ENCODE data around the gene CDR2L.

- no peak for TF ChIP-seq CTCF (IDR thresholded peaks at IDR 0.05; ENCODE audit: low read depth, low read length, poor library complexity, severe bottlenecking)
- TF ChIP-seq EZH2phosphoT487 (IDR thresholded peaks at IDR 0.05; ENCODE audit: borderline replicate concordance, low read length), result no peak
Observed at GRCh38 chr17:74978240-74978639, 9.2 kb upstream of the CDR2L start.

Data from DOHH2 (cell line).